Skeletal muscle satellite cell (primary cell): ENCODE results near the gene CCDC194.

Experiments
- H3K27me3 ChIP-seq: 2 replicates; pipeline ENCODE4 v1.7.0; 2013; ENCODE audit warnings: low read length; ENCODE audit not compliant: control insufficient read depth, insufficient read depth
- H3K36me3 ChIP-seq: 2 replicates; pipeline ENCODE4 v1.7.0; 2013; ENCODE audit warnings: mild to moderate bottlenecking, control low read depth, low read length; ENCODE audit not compliant: insufficient read depth
- H3K4me1 ChIP-seq: 2 replicates; pipeline ENCODE4 v1.7.0; 2013; ENCODE audit warnings: low read length; ENCODE audit not compliant: control insufficient read depth, insufficient read depth
- H3K4me2 ChIP-seq: 2 replicates; pipeline ENCODE4 v1.7.0; 2013; ENCODE audit warnings: mild to moderate bottlenecking, low read length
- H3K4me3 ChIP-seq: 2 replicates; pipeline ENCODE4 v1.7.0; 2013; ENCODE audit warnings: low read length
- H3K9ac ChIP-seq: 2 replicates; pipeline ENCODE4 v1.7.0; 2013; ENCODE audit warnings: mild to moderate bottlenecking, low read depth, low read length, moderate library complexity
- H3K9me3 ChIP-seq: replicated peaks from 2 replicates; pipeline ENCODE4 v1.7.0; 2013; ENCODE audit warnings: mild to moderate bottlenecking, control low read depth, low read length

The CCDC194 gene

GRCh38 chr19:17358395-17358794 lies 35.6 kb downstream of the CCDC194 start:
- no peaks in the 10 kb centered on the region for H3K36me3 ChIP-seq
- H3K27me3 ChIP-seq: peaks cover 12% of the 10 kb centered on the region
- H3K9me3 ChIP-seq: no peaks in the 10 kb centered on the region
- peak overlapping the region; percentile 22 for H3K4me2 ChIP-seq
- H3K4me3 ChIP-seq: no peak overlapping the region
- no peak overlapping the region for H3K9ac ChIP-seq
- H3K4me1 ChIP-seq: peaks cover 7% of the 10 kb centered on the region

- no peak overlapping the region for H3K9ac ChIP-seq
- H3K4me3 ChIP-seq: no peak overlapping the region
- H3K9me3 ChIP-seq: no peaks in the 10 kb centered on the region
- peaks cover 7% of the 10 kb centered on the region for H3K4me1 ChIP-seq
- peaks cover 15% of the 10 kb centered on the region for H3K27me3 ChIP-seq
- H3K4me2 ChIP-seq: no peak overlapping the region
- H3K36me3 ChIP-seq: no peaks in the 10 kb centered on the region
Measured at GRCh38 chr19:17357724-17358123, 36.3 kb downstream of the CCDC194 start.

GRCh38 chr19:17357078-17357666 lies 36.8 kb downstream of the CCDC194 start:
- Histone ChIP-seq H3K9ac (no peak overlapping the region), H3K36me3 (no peaks in the 10 kb centered on the region), H3K4me1 (peaks cover 7% of the 10 kb centered on the region), H3K9me3 (no peaks in the 10 kb centered on the region), H3K4me2 (no peak overlapping the region), H3K27me3 (peaks cover 9% of the 10 kb centered on the region), H3K4me3 (no peak overlapping the region)

DNA sequence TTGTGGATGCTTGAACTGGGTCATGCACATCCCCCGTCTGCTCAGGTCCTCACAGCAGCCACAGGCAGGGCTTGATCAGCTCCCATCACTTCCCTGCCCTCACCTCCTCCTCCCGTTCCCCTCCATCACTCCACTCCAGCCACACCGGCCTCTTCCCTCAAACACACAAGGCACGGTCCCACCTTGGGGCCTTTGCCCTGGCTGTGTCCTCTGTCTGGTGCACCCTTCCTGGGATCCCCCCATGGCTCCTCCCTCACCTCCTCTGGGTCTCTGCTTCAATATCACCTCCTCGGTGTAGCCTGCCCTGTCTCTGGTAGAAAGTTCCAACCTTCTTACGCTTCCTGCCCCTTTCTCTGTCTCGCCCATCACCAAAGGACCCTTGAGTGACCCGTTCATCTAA lies 40.6 kb downstream of the CCDC194 start:
- no peaks in the 10 kb centered on the region for H3K36me3 ChIP-seq
- H3K4me3 ChIP-seq: no peak overlapping the region
- peaks cover 20% of the 10 kb centered on the region for H3K27me3 ChIP-seq
- no peaks in the 10 kb centered on the region for H3K9me3 ChIP-seq
- H3K9ac ChIP-seq: no peak overlapping the region
- no peak overlapping the region for H3K4me2 ChIP-seq
- peaks cover 9% of the 10 kb centered on the region for H3K4me1 ChIP-seq

DNA sequence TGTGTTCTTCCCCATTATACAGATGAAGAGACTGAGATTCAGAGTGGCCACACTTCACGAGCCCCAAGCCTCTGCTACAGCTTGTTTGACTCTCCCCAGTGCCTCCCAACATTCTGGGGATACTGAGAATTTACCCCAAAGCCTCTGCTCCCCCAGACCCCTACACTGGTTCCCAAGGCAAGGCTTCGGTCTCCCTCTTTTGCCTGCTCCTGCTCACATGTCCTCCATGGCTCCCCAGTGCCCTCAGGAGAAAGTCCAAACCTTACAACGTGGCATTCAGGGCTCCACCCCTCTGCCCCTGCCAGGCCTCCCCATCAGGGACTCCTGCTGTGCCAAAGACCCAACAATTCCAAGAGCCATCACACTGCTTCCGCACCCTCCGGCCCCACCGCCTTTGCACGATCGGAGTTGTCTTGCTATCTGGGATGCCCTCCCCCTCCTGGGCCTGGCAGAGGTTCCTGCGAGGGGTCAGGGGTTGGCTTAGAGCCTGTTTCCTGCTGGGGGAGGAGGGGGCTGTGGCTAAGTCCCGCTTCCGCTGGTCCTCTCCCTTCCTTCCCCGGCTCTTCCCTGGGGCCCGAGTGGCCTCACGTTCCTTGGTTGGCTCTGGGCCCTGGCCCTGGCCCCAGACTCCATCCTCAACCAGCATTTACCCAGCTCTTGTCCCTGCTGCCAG lies 41.3 kb downstream of the CCDC194 start:
- Histone ChIP-seq H3K4me1 (peaks cover 5% of the 10 kb centered on the region), H3K9ac (no peak overlapping the region), H3K36me3 (no peaks in the 10 kb centered on the region), H3K4me3 (no peak overlapping the region), H3K27me3 (peaks cover 20% of the 10 kb centered on the region), H3K4me2 (no peak overlapping the region), H3K9me3 (no peaks in the 10 kb centered on the region)

GRCh38 chr19:17351815-17352435 lies 42.1 kb downstream of the CCDC194 start:
- Histone ChIP-seq H3K4me2 (no peak overlapping the region), H3K4me3 (no peak overlapping the region), H3K9ac (no peak overlapping the region), H3K9me3 (no peaks in the 10 kb centered on the region), H3K36me3 (no peaks in the 10 kb centered on the region), H3K4me1 (peaks cover 5% of the 10 kb centered on the region), H3K27me3 (peaks cover 20% of the 10 kb centered on the region)

DNA sequence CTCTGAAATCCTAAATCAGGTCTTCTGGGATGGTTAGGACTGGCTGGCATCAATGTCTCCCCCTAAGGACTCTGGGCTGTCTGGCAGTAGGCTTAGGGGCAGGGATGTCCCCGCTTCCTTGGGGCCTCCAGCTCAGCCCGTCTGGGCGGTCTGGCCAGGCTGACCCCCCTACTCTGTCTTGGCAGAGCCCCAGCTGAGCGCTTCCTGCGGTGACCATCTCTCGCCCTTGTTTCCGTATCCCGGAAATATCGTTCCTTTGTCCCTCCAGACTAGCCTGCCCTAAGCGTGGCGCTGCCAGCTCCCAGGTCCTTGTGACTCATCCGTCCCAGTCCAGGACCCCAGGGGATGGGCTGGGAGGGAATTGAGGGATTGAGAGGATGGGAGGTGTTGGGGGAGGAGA lies 45.3 kb downstream of the CCDC194 start:
- peak overlapping the region; percentile 74 for H3K4me2 ChIP-seq
- H3K27me3 ChIP-seq: peaks cover 20% of the 10 kb centered on the region
- H3K4me1 ChIP-seq: peaks cover 5% of the 10 kb centered on the region
- peak overlapping the region; percentile 64 for H3K4me3 ChIP-seq
- H3K36me3 ChIP-seq: no peaks in the 10 kb centered on the region
- H3K9ac ChIP-seq: peak overlapping the region; percentile 20
- no peaks in the 10 kb centered on the region for H3K9me3 ChIP-seq

DNA sequence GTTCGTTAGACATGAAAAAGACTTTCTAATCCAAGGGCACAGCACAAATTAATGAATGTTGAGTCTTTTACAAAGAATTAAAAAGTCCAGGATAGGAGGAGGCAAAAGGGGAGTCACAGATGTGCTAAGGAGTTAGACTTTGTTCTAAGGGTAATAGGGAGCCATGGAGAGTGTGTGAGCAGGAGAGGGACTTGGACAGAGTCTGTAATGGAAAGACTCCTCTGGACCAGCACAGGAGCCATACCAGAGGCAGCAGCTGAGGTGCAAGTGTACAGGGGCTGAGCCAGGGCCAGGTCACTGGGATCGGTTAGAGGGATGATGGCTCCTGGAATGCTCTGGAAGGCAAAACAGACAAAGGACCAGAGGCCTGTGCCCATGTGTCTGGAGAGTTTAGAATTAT lies 46.1 kb downstream of the CCDC194 start:
- Histone ChIP-seq H3K27me3 (peaks cover 12% of the 10 kb centered on the region), H3K4me2 (no peak overlapping the region), H3K4me3 (no peak overlapping the region), H3K9me3 (no peaks in the 10 kb centered on the region), H3K4me1 (peaks cover 5% of the 10 kb centered on the region), H3K36me3 (no peaks in the 10 kb centered on the region), H3K9ac (no peak overlapping the region)

DNA sequence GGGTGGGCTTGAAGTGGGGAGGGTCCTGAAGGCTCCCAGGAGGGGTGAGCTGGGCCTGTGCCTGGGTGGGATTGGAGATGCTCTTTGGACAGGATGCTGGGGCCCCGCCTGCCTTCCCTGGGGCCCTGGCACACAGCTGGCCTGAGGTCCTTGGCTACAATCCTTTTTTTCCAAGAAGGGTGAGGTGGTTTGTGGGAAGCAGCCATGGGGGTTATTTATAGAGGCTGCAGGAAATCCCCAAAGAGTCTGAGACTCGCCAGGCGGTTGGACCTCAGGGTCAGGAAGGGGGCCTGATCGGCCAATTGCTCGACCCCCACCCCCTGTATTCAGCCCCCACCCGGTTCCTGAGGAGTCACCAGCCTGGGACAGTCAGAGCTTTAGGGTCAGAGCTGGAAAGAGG lies 46.6 kb downstream of the CCDC194 start:
- Histone ChIP-seq H3K4me1 (peaks cover 5% of the 10 kb centered on the region), H3K4me2 (no peak overlapping the region), H3K27me3 (peaks cover 12% of the 10 kb centered on the region), H3K36me3 (no peaks in the 10 kb centered on the region), H3K9ac (no peak overlapping the region), H3K4me3 (no peak overlapping the region), H3K9me3 (no peaks in the 10 kb centered on the region)

DNA sequence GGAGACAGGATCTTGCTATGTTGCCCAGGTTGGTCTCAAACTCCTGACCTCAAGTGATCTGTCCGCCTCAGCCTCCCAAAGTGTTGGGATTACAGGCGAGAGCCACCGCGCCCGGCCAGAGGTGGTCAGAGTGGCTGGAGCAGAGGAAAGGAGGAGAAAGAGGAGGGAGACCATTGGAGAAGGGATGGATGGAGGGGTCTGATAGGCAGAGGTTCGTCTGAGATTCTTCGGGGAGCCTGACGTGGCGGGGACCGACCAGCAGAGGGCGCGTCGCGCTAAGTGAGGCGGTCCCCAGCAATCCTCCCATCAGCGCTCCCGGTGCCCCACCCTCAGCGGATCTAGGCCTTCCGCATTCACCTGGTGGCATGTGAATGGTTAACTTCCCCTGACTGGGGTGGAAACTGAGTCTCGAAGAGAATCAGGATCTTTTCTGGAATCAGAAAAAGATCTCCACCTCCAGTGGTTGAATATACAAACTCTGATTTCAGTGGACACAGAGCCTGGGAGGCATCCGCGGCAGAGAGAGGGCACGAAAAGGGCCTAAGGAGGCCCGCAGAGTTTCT lies 47.8 kb downstream of the CCDC194 start:
- Histone ChIP-seq H3K4me1 (peaks cover 5% of the 10 kb centered on the region), H3K36me3 (peaks cover 5% of the 10 kb centered on the region), H3K9ac (no peak overlapping the region), H3K27me3 (peaks cover 12% of the 10 kb centered on the region), H3K4me3 (no peak overlapping the region), H3K9me3 (no peaks in the 10 kb centered on the region), H3K4me2 (peak overlapping the region; percentile 31)

GRCh38 chr19:17341845-17342244 lies 52.2 kb downstream of the CCDC194 start:
- no peaks in the 10 kb centered on the region for H3K27me3 ChIP-seq
- H3K9ac ChIP-seq: no peak overlapping the region
- H3K4me3 ChIP-seq: no peak overlapping the region
- no peak overlapping the region for H3K4me2 ChIP-seq
- H3K36me3 ChIP-seq: peaks cover 5% of the 10 kb centered on the region
- peaks cover 6% of the 10 kb centered on the region for H3K4me1 ChIP-seq
- H3K9me3 ChIP-seq: no peaks in the 10 kb centered on the region
